GM19468 (cell line): ENCODE data around the gene S100A12.

Source experiments
- ATAC-seq: cut with Tn5 transposase; IDR thresholded peaks from one replicate; pipeline ENCODE4 v1.9.1; 2021; ENCODE audit warnings: mild to moderate bottlenecking, moderate library complexity, moderate number of reproducible peaks; ENCODE audit not compliant: unreplicated experiment; ENCODE audit errors: extremely low read depth

Gene S100A12

DNA sequence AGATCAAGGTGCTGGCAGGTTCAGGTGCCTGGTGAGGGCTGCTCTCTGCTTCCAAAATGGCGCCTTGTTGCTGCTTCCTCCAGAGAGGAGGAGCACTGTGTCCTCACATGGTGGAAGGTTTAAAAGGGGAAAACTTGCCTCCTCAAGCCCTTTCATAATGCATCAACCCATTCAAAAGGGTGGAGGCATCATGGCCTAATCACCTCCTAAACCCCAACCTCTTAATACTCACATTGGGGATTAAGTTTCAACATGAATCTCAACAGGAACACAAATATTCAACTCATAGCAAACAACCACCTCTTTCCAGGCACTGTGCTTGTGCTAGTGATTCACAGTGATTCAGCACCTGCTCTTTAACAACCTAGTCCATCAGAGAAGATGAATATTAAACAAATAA is 4.2 kb downstream of the S100A12 start:
- ATAC-seq = no peak

DNA sequence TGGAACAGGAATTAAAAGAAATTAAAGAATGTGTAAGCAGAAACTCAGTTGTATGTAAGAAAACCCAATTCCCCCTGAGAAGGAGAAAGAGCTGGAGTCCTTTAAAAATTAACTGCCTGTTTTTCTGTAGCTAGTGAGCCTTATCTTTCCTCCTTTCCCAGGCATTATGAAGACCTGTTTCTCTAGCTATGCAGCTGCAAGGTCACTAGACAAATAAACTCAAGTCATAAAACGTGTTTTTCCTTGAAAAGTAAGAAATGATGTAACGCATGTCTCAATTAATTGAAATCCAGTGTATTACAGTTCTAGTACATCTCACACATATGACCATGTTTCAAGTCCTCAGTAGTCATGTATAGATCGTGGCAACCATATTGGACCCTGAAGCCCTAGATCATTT is 5.3 kb downstream of the S100A12 start:
- ATAC-seq = no peak

DNA sequence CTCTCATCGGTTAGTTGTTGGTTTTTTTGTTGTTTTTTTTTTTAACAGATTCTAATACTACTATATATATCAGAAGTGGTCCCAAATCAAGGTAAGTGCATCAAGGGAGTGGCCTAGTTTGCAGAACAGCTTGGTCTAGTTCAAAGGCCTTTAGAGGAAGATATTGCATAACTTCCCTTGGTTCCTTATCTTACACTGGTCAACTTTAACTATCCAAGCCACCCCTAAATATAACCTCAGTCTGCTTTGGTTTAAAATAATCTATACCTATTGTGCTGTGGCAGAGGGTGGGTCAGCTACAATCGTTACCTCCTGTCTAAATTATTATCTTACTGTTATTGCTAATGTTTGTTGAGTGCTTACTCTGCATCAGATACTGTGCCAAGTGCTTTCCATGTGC is 6.9 kb downstream of the S100A12 start:
- no peak for ATAC-seq

DNA sequence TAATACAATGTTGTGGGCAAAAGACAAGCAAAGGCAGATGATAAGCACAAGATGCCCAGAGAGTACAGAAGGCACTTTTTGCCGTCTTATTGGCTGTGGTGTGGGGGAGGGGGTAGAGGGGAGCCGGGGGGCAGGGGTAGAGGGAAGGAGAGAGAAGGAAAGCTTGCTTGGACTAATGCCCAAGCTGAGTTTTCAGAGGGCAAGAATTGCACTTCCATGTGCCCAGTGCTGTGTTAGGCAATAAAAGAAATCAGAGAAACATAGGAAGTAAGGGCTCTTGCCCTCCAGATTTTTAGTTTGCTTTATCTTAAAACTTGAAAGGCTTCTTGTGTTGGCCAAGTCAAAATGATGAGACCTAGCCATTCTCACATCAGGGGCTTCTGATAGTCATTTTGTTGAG is 8.3 kb downstream of the S100A12 start:
- no peak for ATAC-seq

DNA sequence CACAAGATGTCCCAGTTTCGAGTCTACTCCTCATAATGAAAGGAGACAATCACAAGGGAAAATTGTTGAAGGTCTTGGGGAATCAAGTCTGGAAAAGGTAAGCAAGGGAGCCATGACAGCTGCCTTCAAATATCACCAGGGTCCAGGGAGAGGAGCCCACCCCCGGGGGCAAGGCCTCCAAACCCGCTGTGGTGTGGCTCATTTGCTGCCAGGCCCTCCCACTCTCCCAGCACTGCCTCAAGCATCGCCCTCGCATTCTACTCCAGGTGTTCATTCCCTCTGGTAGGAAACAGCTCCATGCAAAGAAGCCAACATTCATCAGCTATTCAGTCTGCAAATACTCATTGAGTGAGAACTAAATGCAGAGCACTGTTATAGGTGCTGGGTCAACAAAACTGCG is 9.2 kb downstream of the S100A12 start:
- ATAC-seq = no peak

DNA sequence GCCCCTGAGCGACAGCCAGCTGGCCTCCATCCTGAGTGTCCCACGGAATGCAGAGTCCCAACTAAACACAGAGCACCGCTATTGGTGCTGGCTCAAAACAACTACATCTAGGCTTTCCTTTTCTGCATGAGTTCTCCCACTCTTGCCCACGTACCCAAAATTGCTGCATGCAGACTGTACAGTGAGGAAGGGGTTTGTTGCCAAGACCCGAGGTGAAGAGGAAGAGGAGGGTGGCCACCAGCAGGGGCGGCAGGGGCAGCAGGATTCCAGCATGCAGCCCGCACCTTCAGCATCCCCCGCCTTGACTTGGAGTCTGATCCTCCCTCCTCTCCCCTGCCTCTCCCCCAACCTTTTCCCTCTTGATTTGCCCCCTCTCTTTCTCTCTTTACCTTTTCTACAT is 9.7 kb downstream of the S100A12 start:
- ATAC-seq = no peak

DNA sequence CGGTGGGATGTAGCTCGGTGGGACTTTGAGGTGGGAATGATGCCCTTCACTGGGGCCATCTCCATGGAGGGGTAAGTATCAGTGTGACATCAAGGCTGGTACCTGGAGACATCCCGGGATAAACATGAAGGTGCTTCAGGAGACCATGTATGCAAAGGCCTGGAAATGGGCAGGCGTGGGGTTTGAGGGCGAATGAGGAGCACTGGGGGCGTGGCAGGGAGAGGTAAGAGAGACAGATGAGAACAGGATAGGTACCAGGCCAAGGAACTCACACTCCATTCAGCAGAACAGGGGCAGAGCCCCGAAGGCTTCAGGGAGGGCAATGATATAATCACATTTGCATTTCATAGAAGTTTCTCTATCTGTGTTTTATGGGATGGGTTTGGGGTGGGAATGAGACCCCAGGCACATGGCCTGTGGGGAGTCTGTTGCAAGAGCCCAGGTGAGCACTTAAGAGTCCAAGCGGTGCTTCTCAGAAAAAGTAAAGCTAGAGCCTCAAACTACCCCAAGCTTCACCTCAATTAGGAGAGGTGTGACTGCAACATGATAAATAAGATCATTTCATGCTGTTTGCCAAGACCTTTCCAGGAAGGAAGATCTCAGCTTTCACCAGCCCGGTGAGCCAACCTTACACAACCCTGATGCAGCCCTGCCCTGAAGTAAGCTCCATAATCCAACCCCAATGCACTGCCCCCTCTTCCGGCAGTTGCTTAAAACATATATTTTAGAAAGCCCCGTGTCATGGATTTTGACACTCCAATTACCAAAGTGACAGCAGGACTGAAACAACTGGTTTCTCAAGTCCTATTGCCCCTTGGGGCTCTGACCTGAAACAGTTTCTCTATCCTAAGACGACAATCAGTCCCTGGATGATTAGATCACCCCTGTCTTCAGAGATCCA is 10.4 kb downstream of the S100A12 start:
- no peak for ATAC-seq

DNA sequence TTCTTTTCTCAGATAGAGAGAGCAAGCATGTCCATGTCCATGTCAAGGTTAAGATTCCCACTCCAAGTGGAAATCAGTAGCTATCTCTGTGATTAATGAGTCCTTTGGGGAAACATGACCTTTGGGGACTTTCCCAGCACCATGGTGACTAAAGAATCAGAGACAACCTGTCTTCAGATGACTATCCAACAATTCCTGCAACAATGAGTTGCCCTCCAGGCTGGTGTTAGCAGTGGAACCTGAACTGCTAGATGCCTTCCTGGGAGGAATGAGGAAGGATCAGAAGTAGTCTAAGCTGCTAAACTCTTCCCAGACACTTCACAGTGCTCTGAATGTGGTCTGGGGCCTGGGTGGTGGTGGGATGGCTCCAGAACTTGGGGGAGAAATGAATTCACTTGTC is 11.3 kb downstream of the S100A12 start:
- no peak for ATAC-seq

DNA sequence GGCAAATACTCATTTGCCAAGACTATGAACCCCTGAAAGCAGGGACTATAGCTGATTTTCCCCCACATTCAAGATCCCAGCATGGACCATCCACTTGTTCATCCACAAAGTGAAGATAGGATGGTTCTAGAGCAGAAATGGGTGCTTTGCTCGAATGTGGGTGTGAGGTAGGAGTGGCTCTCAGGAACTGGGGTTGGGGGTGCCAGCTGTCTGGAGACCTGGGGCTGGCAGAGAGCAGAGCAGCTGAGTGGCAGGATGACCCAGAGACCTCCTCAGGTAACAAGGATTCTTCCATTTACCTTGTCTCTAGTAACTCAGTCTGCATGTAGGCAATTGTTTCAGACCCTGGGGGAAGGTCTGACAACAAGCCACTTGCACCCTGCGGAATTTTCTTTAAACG is 11.8 kb downstream of the S100A12 start:
- no peak for ATAC-seq

DNA sequence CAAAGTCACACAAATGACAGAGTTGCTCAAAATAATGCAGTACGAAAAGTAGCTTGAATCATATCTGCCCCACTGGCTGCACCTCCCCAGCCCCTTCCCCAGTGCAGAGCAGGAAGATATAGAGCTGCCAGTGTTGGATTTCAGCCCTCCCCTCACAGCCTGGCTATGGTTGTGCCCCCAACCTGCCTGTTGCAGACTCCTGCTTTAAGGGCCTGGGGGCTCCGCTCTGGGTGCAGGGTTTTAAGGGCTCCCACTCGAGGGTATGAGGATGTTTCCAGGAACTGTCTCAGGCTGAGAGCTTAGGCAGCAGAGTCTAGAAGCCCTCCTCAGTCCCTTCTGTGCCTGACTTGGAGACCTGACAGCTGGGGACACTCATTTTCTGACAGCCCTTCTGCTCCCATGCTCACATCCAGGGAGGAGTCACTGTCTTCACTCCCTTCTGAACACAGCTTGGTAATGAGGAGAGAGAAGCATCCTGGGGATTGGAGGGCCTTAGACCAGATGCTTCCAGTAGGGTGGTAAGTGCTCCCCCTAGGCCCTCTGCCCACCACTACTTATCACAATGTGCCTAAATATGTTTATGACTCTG is 13.1 kb downstream of the S100A12 start:
- no peak for ATAC-seq

DNA sequence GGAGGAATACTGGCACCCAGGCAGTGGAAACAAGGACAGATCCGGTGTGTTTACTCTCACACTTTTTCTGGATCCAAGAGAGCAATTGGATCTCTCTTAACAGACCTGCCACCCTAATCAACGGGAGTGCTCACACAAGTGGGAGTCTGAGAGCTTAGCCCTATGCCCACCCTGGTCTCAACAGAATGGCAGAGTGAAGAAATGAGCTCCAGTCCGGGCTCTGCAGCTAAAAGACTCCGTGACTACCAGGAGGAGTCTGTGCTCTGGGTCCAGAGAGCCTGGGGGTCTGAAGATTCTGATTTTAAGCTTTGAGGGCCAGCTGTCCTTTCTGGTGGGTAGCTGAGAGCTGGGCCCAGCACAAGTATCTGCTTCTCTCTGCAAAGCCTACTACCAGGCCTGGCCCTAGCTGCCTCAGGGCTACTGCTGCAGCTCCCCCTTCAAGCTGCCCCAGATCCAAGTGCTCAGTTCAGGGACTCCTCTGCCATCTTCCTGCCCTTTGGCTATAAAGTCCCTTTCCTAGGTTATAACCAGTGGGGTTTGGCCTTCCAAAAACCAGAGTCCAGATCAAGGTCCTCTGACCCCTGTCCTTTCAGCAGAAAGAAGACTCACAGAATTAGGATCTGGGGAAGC is 13.8 kb downstream of the S100A12 start:
- no peak for ATAC-seq

DNA sequence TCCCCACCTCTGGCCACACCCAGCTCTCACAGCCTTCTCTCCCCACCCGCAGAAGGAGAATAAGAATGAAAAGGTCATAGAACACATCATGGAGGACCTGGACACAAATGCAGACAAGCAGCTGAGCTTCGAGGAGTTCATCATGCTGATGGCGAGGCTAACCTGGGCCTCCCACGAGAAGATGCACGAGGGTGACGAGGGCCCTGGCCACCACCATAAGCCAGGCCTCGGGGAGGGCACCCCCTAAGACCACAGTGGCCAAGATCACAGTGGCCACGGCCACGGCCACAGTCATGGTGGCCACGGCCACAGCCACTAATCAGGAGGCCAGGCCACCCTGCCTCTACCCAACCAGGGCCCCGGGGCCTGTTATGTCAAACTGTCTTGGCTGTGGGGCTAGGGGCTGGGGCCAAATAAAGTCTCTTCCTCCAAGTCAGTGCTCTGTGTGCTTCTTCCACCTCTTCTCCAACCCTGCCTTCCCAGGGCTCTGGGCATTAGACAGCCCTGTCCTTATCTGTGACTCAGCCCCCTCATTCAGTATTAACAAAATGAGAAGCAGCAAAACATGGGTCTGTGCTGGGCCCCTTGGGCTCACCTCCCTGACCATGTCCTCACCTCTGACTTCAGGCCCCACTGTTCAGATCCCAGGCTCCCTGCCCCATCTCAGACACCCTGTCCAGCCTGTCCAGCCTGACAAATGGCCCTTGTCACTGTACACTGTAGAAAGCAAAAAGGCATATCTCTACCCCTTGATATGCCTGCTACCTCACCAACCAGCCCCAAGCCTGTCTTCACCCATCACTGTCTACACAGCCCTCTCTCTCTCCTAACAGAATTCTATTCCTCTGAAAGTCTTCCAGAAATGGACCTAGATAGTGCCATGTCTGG is 14.6 kb downstream of the S100A12 start:
- ATAC-seq = no peak

DNA sequence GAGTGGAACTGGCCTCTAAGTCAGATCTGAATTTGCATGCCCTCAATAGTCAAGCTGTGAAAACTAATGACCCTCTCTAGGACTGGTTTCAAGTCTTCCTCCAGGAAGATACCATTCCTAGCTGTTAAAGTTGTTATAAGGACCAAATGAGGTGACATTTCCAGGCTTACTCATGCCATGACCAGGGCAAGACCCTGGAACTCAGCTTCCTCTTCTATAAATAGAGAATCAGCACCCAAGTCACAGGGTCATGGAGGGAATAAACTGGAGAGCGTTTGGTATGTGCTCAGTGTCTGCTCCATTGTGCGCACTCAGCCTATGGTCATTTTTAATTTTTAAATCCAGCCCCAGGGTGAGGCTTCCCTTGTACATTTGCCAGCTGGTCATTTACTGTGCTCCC is 15.2 kb downstream of the S100A12 start:
- no peak for ATAC-seq

DNA sequence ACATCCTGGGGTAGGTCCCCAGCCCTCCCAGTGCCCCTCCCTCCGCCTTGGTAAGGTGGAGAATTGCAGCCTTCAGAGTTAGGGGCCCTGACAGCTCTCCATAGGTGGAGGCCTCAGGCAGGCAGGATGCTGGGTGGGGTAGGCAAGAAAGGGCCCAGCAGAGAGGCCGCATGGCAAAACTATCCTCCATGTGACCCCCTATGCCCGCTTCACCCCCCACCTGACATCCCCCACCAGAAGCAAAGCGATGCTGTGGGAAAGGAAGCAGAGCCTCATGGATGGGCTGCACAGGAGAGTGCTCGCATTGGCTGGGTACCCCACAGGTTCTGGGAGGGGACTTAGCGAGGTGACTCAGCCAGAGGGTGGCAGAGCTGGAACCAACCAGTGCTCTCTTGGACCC is 16.2 kb downstream of the S100A12 start:
- ATAC-seq = no peak

DNA sequence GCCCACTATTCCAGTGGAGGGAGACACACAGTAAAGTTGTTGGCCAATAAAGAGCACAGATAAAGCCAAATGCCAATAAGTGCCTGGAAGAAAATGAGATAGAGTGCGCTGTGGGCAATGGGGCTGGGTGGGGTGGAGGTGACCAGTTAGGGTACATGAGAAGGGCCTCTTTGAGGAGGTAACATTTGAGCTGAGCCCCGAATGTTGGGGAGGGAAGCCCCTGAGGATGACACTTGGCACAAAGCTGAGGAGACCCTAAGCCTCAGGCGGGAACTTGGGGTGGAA is 16.8 kb downstream of the S100A12 start:
- ATAC-seq = no peak

DNA sequence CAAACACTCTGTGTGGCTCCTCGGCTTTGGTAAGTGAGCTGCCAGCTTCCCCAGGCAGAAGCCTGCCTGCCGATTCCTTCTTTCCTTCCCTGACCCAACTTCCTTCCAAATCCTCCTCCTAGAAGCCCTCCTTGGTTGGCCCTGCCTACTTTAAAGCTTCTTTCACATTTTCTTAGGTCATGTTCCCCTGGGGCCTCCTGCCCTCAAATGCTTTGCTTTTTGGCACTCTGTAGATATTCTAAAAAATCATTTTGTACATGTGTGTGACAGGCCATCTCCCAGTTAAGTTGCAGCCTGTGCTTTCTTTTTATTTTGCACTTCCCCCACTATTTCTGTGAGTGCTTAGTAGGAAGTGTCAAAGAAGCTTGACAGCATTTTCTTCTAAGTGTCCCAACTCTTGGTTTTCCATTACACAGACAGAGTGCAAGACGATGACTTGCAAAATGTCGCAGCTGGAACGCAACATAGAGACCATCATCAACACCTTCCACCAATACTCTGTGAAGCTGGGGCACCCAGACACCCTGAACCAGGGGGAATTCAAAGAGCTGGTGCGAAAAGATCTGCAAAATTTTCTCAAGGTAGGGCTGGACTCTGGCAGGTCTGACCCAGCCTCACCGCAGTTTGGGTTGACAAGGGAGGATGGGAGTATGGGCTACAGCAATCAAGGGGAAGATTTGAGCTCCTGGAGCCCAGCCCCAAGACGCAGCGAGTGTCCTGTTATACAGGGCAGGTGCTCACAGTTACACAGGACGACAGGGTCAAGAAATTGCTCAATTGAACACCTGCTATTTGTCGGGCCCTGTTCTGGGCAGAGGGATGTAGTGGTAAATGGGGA is 17.3 kb downstream of the S100A12 start, which contains the start of gene S100A9:
Gene S100A9, plus strand, starts transcription at position 2 of the 838 bp plus-strand sequence. Its CDS starts 430 bp downstream, at position 432.
- no peak for ATAC-seq

DNA sequence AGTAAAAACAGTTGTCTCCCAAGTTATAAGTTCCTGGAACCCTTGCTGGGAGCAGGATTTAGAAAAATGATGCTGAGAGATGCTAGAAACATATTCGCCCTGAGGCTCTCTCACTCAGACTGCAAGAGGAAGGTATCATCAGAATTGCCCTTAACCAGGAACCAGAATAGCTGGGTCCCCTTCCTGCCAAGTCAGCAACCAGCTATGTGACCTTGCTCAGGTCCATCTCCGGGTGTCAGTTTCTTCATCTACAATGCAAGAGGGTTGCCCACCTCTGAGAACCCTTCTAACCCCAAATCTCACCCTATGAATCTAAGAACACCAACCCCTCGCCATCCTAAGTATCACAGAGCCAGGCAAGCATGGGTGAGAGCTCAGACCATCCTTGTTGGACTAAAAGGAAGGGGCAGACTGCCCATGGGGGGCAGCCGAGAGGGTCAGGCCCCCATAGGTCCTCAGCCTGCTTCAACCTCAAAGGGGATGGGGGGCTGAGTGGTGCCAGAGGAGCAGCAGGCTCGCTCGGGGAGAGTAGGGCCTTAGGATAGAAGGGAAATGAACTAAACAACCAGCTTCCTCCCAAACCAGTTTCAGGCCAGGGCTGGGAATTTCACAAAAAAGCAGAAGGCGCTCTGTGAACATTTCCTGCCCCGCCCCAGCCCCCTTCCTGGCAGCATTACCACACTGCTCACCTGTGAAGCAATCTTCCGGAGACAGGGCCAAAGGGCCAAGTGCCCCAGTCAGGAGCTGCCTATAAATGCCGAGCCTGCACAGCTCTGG is 18.2 kb downstream of the S100A12 start:
- ATAC-seq = no peak

DNA sequence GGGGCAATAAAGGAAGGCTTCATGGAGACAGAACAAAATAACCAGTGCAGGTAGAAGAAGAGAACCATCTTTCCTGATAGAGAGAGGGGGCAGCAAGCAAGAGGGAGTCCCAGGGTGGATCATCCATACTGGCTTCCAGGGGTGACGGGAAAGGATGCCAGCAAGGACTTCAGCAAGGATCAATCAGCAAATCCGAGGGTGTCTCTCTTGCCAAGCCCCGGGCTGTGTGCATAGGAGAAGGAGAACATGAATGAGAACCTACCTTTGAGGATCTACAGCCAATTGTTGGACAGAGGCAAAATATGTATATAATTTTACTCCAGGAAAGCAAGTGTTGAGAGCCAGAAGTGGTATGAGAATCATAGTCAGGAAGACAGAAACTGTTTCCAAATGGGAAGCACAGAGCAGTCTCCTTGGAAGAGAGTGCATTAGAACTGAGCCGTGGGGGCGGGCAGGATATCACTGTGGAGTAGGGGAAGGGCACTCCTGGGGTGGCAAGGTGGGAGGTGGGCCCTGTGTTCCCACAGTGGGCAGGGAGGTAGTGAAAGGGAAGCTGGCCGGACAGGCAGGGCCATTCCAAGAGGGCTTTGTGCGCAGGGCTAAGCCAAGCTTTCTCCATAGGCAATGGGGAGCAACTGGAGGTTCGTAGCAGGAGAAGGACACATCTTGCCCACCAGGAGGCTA is 18.9 kb downstream of the S100A12 start:
- no peak for ATAC-seq
